ENCODE results near the gene RNF220.

Gene RNF220

DNA sequence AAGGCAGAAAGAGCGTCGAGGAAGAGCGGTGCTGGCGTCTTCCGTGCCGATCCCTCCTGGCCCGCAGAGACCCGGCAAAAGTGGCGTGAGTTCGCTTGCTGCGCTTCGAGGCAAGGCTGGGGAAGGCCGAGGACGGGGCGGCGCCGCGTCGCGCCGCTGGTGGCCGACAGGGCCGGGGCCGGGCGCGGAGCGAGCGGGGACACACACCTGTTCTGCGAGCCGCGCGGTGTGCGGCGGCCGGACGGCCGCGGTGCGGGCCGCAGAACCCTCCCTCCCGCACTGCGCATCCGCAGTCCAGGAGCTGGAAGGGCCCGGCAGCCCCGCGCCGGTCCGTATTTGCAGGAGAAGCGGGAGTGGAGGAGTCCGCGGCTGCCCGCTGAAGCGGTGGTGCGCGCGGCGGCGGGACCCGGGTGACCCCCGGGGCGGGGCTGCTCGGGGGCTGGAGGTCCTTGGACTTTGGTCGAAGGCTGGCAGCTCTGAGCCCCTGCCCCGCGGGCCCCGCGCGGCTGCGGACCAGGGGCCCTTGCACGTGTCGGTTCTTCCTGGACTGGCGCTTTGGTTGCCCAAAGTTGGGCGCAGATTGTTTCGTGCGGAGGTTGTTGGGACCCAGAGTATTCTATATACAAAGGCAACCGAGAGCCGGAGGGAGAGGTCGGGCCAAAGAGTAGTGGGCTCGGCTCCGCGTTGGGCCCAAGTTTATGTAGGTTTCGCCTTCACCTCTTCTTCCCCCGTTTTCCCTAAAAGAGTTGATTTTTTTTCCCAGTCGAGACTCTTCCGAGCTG is 2.6 kb downstream of the RNF220 start:
- peak; percentile 52 for DNase-seq (ENCODE audit: low read depth, low spot score)

DNA sequence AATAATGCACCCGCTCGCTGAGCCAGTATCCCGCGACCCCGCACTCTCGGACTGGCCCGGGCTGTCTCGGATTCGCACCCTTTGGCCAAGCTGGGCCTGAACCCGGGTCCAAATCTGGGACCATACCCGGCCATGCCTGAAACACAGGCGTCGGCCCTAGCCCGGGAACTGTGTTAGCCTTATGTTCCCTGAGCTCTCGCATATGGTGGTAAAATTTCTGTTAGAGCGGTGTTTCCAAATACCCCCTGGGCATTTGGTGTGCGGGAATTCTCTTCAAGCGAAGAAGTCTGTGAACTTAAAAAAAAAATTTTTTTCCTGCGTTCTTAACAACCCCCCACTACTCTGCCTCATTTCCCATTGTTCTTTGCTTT is 3.1 kb downstream of the RNF220 start:
- DNase-seq (ENCODE audit: low read depth, low spot score): peak; percentile 41

DNA sequence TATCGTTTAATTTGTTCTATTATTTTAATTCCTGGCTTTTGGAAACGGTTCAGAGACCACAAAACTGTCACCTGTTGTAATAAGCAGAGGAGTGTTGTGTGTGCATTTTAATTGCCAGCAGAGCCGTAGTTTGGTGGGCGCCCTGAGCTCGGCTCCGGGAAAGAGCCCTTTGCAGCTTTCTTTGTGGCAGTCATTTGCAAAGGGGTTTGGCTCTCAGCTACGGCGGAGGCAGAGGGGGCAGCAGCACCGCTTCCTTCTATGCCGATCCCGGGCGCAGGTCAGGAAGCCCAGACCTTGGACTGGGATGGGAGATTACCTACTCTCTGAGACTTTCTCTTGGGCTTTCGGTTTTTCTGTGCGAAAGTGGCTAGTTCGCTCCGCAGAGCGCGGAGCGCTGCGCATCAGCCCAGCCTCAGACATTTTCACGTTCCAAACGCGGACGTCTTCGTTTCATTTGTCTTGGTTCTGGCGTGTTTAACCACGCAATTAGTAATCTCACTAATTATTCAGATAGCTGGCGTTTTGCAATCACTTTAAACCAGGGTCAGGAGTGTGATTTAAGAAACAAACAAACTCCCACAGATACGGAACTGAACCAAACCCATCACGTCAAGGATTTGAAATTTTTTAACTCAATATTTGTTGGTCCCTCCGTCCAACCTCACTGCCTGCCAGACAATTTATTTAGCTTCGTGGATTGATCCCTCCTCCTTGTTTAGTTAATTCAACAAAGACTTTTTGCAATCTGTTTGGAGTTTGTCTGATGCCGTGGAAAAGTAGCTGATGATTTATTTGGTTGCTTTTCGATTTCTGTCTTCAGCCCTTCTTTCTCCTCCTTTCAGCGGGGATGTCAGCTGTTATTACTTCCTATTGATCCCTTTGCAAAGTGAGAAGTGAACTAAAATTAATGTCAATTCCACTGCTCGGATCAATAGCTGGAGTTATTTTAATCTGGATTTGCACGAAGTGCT is 3.9 kb downstream of the RNF220 start:
- DNase-seq (ENCODE audit: low read depth, low spot score): peak; percentile 62

DNA sequence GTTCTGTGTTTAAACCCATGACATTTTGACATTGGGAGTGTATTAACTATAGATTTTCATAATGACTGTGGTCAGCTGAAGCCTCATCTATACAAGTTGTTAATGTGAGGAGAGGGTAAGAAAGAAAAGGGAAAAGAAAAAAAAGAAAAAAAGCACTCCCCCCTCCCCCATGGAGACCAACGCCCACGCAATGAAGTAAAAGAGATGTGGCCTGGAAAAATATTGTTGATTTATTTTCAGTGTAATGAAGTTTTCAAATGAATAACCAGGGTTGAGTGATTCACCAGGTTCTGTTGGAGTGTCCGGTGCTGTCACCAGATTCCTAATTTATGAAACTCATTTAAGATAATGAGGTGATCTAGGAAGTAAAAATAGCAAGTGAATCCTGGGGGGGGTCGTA is 4.7 kb downstream of the RNF220 start:
- no peak for DNase-seq (ENCODE audit: low read depth, low spot score)

DNA sequence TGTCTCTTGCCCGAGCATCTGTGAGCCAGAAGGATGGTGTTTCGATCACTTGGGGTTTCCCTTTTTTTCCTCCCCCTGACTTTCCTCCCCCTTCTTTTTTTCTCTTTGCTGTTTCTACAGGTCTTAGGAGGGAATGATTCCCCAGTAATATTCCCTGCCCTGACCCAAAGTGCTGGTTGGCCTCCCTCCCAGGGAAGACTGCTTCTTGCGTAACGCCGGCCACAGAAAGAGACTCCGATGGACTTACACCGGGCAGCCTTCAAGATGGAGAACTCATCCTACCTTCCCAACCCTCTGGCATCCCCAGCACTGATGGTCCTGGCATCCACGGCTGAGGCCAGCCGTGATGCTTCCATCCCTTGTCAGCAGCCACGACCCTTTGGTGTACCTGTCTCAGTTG is 6.8 kb downstream of the RNF220 start:
- DNase-seq (ENCODE audit: low read depth, low spot score): no peak

DNA sequence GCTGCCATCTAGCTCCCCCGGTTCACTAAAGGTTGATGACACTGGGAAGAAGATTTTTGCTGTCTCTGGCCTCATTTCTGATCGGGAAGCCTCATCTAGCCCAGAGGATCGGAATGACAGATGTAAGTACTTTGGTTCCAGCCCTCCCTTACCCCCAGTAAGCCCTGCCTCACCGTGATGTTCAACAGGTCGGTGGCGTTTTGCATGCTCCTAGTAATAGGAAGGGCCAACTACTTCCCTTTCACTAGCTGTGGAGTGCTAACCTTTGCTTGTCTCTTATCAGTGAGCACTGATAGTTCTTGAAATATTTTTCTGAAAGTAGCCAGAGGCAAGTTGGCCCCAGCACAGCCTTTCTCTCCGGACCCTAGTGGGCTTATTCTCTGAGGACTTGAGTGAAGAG is 7.5 kb downstream of the RNF220 start:
- DNase-seq (ENCODE audit: low read depth, low spot score): no peak

DNA sequence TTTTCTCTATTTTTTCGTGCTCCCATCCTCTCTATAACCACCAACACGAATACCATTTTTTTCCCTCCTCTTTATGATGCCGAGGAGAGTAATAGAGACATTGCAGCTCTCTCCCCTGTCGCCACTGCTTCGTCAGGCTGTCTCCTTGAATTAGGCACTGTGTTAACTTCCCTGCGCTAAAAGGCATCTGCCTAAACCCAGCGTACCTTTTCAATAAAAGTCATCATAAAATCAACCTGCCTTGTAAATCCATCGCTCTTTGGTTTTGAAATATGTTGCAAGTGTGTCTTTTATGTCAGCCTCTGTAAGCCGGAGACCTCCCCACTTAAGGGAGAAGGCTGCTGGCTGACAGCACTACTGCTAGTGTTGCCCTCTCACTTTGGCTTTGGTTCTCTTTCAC is 8.7 kb downstream of the RNF220 start:
- DNase-seq (ENCODE audit: low read depth, low spot score): no peak

DNA sequence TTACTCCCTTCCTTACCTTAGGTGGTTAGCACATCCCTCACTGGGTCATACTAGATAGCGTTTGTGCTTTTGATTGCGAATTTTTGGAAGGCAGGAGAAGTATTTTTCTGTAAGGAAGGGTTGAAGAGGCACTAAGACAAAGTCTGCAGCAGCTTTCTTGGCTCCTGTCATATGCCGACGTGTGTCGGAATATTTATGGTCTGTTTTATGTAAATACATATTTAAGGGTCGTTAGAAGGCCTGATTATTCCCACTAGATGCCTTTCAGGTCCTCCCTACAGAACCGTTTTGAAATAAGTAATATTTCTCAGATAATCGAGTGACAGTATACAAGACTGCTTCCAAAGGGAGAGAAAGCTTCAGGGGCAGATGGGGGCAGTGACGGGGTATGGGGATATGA is 10.0 kb downstream of the RNF220 start:
- DNase-seq (ENCODE audit: low read depth, low spot score): no peak

DNA sequence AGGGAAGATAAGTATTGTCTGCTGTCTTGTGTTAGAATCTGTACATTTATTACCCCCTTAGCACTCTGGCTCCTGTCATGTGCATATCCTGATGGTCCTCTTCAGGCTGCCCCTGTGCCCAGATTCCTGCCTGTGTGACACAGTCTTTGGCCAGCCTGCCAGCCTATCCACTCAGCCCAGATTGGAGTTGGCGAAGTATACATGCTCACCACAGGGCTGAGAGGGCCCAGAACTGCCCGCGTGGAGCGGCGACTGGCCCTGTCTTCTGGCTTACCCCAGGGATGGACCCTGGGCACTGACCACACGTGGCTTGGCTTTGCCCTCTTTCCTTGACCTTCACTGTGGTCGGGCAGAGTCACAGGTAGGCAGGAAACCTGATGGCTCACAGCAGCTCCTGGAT is 11.4 kb downstream of the RNF220 start:
- no peak for DNase-seq (ENCODE audit: low read depth, low spot score)

DNA sequence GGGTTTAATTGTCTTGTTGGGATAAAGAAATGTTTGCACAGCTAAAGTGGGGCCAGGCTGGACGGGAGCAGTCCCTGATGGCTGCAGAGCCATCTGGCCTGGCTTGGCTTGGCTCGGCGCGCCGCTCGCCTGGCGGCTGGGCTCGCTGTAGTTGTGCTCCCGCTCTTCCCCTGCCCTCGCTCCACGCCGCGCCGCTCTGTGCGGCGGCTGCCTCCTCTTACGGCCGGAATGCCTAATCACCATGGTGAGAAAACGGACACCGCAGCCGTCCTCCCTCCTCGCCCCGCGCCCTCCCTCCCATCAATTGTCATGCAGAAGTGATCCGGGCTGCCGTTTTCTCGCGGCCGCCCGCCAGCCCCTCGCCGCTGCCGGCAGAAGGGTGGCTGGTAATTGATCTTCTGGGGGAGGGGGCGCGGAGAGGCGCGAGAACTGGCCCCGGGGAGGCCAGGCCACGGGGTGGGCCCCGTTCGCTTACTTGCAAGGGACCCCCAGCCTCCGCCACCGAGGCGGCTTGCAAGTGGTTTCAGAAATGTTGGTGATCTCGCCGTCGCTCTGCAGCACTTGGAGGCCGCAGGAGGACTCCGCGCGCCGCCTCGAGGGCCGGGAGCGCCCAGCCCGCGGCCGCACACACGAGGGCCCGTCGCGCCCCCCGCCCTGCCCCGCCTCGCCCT is 12.4 kb downstream of the RNF220 start:
- DNase-seq (ENCODE audit: low read depth, low spot score): peak; percentile 89

DNA sequence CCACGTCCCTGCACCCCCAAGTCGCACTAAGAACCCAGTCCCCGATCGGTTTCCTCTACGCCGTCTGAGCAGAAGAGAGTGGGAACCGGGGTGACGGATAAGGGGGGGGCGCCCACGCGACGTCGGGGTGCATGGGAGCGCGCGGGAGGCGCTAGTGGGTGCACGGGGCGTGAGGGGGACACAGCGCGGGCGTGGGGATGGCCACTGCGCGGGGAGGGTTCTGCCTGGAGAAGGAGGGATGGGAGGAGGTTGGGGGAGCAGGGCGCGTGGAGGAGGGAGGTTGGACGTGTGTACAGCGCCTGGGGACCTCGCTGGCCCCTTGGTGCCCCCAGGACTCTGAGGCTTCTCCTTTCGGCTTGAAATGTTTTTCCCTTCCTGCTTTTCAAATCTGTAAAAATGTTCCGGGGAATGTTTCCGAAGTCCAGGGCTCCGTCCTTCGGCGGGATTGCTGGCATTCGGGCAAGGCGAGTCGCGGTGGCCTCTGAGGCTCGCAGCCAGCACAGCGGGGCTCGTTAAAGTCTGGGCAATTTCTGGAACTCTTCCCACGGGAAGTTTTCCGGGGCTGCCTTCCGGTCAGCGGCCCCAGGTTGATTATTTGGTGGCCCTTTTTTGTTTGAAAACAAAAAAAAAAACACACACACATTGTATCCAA is 13.1 kb downstream of the RNF220 start:
- peak; percentile 76 for DNase-seq (ENCODE audit: low read depth, low spot score)

DNA sequence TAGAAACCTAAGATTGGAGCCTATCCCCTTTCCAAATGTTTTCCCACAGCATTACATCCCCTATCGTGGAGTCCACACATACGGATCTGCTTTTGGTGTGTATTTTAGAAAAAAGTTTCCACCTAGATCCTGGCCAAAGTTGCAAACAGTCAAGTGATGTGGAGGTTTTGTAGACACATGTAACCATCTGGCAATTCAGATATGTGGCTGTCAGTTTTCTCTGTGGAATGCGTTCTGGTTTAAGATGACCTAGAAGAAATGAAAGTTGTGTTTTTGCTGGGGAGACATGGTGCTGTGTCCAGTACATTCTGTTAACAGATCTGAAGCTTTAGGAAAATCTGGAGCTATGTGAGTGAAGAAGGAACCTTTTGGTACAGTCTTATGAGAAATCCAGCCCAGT is 14.8 kb downstream of the RNF220 start:
- no peak for DNase-seq (ENCODE audit: low read depth, low spot score)

DNA sequence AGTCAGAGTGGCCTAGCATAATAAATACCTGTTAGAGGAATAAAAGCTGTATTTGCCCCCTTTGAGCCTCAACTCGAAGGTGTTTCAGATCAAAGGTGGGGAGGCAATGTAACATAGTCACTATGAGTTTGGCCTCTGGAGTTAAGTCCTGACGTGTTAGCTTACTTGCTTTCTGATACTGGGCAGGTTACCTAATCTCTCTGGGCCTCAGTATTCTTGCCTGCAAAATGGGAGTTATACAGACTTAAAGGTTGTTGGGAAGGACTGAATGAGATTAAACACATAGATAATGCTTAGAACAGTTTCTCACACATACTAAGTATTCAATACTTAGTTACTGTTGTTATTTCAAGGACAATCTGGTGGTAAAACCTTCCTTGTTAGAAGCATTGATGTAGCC is 15.5 kb downstream of the RNF220 start:
- DNase-seq (ENCODE audit: low read depth, low spot score): no peak

DNA sequence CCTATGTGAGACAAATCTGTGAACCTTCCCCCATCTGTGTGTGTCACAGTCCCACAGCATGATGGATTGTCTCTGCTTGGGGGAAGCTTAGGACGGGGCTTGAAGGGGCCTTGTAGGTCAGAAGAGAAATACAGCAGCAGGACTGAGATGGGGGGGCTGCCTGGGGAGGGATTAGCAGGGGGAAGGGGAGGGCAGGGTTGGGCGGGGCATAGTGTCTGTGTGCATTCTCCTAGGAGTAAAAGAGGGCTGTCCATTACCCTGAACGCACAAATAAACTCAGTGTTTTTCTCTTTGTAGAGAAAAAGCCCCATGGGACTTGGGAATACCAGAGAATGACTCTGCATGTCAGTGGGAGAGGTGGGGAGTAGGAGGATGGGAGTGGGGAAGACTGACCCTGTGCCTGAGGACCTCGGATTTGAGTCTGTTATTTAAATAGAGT is 16.4 kb downstream of the RNF220 start:
- no peak for DNase-seq (ENCODE audit: low read depth, low spot score)

DNA sequence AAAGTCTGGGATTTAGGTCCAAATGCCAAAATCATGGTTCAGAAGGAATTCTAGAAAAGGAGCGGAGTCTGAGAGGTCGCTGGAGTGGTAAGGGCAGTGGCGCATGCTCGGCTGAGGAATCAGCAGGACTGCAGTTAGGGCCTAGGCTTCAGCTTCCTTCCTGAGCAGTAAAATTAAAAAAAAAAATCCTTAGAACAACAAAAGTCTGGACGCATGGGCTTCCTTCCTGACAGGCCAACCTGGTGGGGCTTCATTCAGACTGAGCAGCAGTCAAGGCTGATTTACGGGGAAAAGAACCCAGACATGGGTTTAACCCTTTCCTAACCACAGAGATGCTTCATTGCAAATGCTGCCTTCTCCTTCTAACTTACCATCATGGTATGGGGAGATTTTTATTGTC is 17.1 kb downstream of the RNF220 start:
- DNase-seq (ENCODE audit: low read depth, low spot score): no peak

DNA sequence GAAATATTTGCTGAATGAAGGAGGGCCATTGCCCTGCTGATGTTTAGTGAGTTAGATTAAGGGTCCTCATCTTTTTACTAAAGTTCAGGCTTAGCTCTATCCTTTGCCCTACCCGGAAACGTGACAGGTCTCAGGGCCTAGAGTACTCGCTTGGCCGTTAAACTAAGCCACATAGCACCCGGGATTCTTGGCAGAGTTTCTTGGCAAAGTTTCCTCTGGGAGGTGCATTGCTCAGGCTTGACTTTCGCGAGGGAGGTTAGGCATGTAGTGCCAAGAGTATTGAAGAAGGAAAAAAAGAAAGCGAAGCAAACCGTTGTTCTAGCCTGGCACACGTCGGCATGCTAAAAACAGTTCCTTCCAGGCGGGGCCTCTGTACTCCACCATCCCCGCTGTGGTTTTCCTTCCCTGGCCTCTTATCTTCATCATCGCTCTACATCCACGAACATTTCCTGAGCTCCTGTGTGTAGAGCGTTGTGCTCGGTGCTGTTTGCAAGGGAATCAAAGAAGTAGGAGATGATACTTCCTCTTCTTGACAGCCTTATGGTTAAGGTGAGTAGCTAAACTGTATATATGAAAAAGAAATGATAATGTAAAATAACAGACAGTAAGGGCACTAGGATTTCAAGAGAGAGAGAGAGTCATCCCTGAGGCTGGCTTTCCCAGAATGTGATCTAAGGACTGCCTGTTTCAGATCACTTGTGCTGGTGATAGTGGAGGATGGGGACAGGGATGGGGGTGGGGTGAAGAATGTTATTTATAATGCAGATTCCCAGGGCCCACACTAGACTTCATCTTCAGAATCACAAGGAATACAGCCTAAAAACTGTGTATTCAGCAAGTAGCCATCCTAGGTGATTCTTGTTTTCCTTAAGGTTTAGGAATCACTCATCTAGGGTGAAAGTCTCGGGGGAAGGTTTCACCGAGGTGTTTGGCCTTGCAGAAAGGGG is 18.8 kb downstream of the RNF220 start:
- peak; percentile 97 for DNase-seq (ENCODE audit: low read depth, low spot score)

DNA sequence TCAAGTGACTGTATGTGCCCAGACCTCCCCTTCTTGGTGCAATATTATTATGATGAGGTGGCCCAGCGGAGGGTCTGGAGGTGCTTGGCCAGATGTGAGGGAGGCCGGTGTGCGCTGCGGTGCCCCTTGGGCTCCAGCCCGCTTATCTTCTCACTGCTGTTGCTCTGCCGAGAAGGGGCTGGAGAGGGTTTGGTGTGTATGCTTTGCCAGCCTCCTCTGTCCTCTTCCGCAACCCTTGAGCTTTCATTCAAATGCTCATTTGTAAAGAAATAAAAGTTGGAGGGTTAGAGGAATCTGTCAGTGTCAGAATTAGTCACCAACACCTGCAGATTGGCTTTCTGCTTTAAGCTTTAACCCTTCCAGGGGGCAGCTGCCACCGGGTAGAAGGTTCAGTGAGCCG is 19.7 kb downstream of the RNF220 start:
- no peak for DNase-seq (ENCODE audit: low read depth, low spot score)

DNA sequence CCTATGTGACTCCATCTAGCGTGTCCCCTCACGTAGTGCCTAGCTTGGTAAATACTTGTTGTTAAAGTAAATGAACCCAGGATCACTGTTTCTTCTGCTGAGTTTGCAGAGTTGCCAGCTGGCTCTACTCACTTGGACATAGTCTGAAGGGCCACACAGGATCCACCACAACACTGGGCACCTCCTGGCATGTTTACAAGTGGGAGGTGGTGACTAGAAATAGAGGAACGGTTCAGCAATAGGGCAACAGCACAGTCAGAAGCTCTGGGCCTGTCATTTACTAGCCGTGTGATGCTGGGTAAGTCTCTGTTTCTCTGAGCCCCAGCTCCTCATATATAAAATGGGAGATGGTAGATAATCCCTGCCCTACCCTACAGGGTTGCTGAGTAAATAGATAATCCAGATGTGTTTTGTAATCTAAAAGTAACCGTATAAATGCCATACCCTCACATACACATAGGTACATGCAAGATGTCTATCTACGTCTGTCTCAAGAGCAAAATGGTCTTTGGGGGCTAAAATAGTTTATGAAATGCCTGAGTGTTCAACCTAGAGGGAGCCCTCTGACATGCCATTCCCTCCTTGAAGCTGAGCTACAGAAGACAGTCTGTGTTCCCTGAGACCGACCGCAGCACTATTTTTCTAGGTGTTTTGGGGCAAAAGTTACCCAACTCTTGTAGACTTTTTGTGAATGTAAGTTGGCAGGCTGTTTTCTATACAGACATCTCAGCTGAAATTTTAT is 20.5 kb downstream of the RNF220 start:
- DNase-seq (ENCODE audit: low read depth, low spot score): peak; percentile 37

DNA sequence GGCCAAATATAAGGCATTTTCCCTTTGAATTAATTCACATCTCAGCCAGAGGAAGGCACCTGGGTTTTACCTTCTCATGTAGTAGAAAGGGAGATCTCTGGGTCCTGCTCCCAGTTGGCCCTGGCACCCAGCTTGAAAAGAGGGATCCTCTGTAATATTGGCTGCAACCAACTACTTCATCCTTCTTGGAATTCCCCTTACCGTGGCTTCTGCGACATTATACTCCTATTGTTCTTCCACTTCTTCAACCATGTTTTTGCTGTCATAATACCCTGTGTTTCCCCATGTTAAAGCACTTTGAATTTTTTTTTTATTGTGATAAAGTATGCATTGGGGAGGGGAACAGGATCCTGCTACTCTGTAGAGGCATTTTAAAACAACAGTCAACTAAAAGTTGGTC is 26.8 kb downstream of the RNF220 start:
- no peak for DNase-seq (ENCODE audit: low read depth, low spot score)

DNA sequence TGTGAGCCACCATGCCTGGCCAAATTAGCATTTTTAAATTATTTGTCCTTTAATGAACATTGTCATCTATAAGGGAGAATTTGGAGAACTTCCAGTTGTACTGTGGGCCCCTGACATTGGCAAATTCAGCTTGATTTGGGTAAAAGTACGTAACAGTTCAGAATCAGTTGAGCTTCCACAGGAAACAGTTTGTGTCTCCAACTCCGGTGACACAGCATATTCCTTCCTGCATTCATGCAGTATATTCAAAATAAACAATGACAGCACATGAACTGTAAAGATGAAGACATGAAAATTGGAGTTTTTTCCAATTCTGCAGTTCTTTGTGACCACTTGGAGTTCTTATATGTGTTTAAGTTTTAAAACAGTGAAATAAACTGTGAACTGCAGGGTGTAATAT is 28.2 kb downstream of the RNF220 start:
- no peak for DNase-seq (ENCODE audit: low read depth, low spot score)

All from astrocyte of the hippocampus (primary cell).